HepG2 (cell line): Measurements from ENCODE around the gene TUBB3. TPM values are rescaled to one million over a fixed set of nuclear protein-coding genes. Genes with fewer than 3 reads are reported as not detected.

Experiments used
- CENPT ChIP-seq: sonication (generic); formaldehyde crosslinking; IDR thresholded peaks from 2 replicates; pipeline ENCODE4 v1.8.0; 2022; ENCODE audit warnings: low read depth, mild to moderate bottlenecking, moderate library complexity, missing genetic modification reagents
- DMAP1 ChIP-seq: IDR thresholded peaks from 2 replicates; pipeline ENCODE4 v1.6.1; 2016
- DR1 ChIP-seq: sonication (generic); formaldehyde crosslinking; IDR thresholded peaks from 2 replicates; pipeline ENCODE4 v1.8.0; 2021; ENCODE audit warnings: mild to moderate bottlenecking, missing genetic modification reagents, inconsistent platforms
- EED ChIP-seq: sonication (generic); formaldehyde crosslinking; IDR thresholded peaks from 2 replicates; pipeline ENCODE4 v1.5.0; 2020; ENCODE audit warnings: mild to moderate bottlenecking, missing genetic modification reagents
- HIVEP1 ChIP-seq: sonication (generic); formaldehyde crosslinking; IDR thresholded peaks from 2 replicates; pipeline ENCODE4 v1.4.0; 2020; ENCODE audit warnings: mild to moderate bottlenecking, missing genetic modification reagents
- MAZ ChIP-seq, 2 experiments: sonication (generic) in 1 of 2; formaldehyde crosslinking in 1 of 2; IDR thresholded peaks; 2 replicates each; pipeline versions ENCODE4 v1.5.0 to v1.6.1; 2012 to 2020; ENCODE audit warnings: low read depth in 2 of 2, mild to moderate bottlenecking in 2 of 2, borderline replicate concordance in 1 of 2, improper control_type of control experiment in 1 of 2, low read length in 1 of 2, missing genetic modification reagents in 1 of 2, moderate library complexity in 1 of 2
- MLLT10 ChIP-seq: sonication (generic); formaldehyde crosslinking; IDR thresholded peaks from 2 replicates; pipeline ENCODE4 v1.4.0; 2020; ENCODE audit warnings: missing genetic modification reagents
- ONECUT2 ChIP-seq: sonication (generic); formaldehyde crosslinking; IDR thresholded peaks from 2 replicates; pipeline ENCODE4 v1.4.0; 2020; ENCODE audit warnings: missing genetic modification reagents
- RFX3 ChIP-seq: IDR thresholded peaks from 2 replicates; pipeline ENCODE4 v1.6.1; 2016; ENCODE audit warnings: missing biosample characterization, missing genetic modification reagents
- SNAPC4 ChIP-seq: sonication (generic); formaldehyde crosslinking; IDR thresholded peaks from 2 replicates; pipeline ENCODE4 v1.4.0; 2020; ENCODE audit warnings: mild to moderate bottlenecking, missing genetic modification reagents
- ZNF333 ChIP-seq: sonication (generic); formaldehyde crosslinking; IDR thresholded peaks from 2 replicates; pipeline ENCODE4 v1.4.0; 2020; ENCODE audit warnings: mild to moderate bottlenecking, missing genetic modification reagents, borderline replicate concordance
- ZNF496 ChIP-seq: sonication (generic); formaldehyde crosslinking; IDR thresholded peaks from 2 replicates; pipeline ENCODE4 v1.8.1; 2023; ENCODE audit warnings: mild to moderate bottlenecking, moderate library complexity, missing genetic modification reagents; ENCODE audit not compliant: insufficient replicate concordance
- polyA plus RNA-seq, 8 experiments: library from polyadenylated mRNA; depleted of rRNA in 3 of 8; stranded (reverse) in 7 of 8; unstranded in 1 of 8; fragments of >200 nt; fragmentation: Illumina TruSeq in 4 of 8; extraction: Trizol in 4 of 8; gene quantifications; 2 replicates each; pipeline versions ENCODE4 v1.2.1 to v1.2.3, GENCODE V29; 2011 to 2016; ENCODE audit warnings: low read depth in 4 of 8, missing spikeins in 1 of 8, mixed read lengths in 1 of 8; ENCODE audit not compliant: insufficient read depth in 1 of 8
- total RNA-seq, 5 experiments: library from RNA; depleted of rRNA; stranded (reverse); fragments of >200 nt; fragmentation: Illumina TruSeq; extraction: Trizol; gene quantifications; 2 replicates each; pipeline ENCODE4 v1.2.3, GENCODE V29; 2016; ENCODE audit warnings: low read depth in 1 of 5
- TF ChIP-seq, protein P1 (sequence below): sonication (generic); formaldehyde crosslinking; IDR thresholded peaks from 2 replicates; pipeline ENCODE4 v1.5.0; 2020; ENCODE audit warnings: mild to moderate bottlenecking, missing genetic modification reagents, borderline replicate concordance
- TF ChIP-seq, protein P2 (sequence below): sonication (generic); formaldehyde crosslinking; IDR thresholded peaks from 2 replicates; pipeline ENCODE4 v1.8.1; 2023; ENCODE audit warnings: mild to moderate bottlenecking, missing genetic modification reagents
- TF ChIP-seq, protein P3 (sequence below): sonication (generic); formaldehyde crosslinking; IDR thresholded peaks from 2 replicates; pipeline ENCODE4 v1.4.0; 2020; ENCODE audit warnings: missing genetic modification reagents

Gene TUBB3
- total and polyA plus RNA-seq, 2 of the 13 experiments (the other 11 are each of a cell fraction or from before 2014, with no cell fraction given) = 110 to 185 TPM

GRCh38 chr16:89917773-89918452 lies 5.2 kb upstream of the TUBB3 start (continued):
- TF ChIP-seq CENPT (CRISPR knock-in tag) = peak; percentile 79; the same call in 1 of the 2 replicates
- TF ChIP-seq MLLT10 (CRISPR knock-in tag) = no peak; the same call in 1 of the 2 replicates
- peak; percentile 99 for TF ChIP-seq DMAP1
- TF ChIP-seq ONECUT2 (CRISPR knock-in tag) = peak; percentile 79
- peak; percentile 96; the same call in 1 of the 2 replicates for TF ChIP-seq HIVEP1
- TF ChIP-seq MAZ (IDR thresholded peaks at IDR 0.05; ENCODE audit: borderline replicate concordance, low read depth, low read length) = peak; percentile 75
- TF ChIP-seq MAZ (CRISPR knock-in tag; IDR thresholded peaks at IDR 0.05; ENCODE audit: low read depth) = peak; percentile 95
- TF ChIP-seq SNAPC4 (CRISPR knock-in tag) = no peak
- TF ChIP-seq, protein P1, sequence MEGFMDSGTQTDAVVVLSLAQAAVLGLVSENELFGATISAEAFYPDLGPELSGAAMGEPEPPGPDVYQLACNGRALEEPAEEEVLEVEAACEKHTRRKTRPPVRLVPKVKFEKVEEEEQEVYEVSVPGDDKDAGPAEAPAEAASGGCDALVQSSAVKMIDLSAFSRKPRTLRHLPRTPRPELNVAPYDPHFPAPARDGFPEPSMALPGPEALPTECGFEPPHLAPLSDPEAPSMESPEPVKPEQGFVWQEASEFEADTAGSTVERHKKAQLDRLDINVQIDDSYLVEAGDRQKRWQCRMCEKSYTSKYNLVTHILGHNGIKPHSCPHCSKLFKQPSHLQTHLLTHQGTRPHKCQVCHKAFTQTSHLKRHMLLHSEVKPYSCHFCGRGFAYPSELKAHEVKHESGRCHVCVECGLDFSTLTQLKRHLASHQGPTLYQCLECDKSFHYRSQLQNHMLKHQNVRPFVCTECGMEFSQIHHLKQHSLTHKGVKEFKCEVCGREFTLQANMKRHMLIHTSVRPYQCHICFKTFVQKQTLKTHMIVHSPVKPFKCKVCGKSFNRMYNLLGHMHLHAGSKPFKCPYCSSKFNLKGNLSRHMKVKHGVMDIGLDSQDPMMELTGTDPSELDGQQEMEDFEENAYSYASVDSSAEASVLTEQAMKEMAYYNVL = peak; percentile 89; the same call in 1 of the 2 replicates
- TF ChIP-seq, protein P2, sequence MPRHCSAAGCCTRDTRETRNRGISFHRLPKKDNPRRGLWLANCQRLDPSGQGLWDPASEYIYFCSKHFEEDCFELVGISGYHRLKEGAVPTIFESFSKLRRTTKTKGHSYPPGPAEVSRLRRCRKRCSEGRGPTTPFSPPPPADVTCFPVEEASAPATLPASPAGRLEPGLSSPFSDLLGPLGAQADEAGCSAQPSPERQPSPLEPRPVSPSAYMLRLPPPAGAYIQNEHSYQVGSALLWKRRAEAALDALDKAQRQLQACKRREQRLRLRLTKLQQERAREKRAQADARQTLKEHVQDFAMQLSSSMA (CRISPR knock-in tag) = no peak; the same call in 1 of the 2 replicates
- TF ChIP-seq, protein P3, sequence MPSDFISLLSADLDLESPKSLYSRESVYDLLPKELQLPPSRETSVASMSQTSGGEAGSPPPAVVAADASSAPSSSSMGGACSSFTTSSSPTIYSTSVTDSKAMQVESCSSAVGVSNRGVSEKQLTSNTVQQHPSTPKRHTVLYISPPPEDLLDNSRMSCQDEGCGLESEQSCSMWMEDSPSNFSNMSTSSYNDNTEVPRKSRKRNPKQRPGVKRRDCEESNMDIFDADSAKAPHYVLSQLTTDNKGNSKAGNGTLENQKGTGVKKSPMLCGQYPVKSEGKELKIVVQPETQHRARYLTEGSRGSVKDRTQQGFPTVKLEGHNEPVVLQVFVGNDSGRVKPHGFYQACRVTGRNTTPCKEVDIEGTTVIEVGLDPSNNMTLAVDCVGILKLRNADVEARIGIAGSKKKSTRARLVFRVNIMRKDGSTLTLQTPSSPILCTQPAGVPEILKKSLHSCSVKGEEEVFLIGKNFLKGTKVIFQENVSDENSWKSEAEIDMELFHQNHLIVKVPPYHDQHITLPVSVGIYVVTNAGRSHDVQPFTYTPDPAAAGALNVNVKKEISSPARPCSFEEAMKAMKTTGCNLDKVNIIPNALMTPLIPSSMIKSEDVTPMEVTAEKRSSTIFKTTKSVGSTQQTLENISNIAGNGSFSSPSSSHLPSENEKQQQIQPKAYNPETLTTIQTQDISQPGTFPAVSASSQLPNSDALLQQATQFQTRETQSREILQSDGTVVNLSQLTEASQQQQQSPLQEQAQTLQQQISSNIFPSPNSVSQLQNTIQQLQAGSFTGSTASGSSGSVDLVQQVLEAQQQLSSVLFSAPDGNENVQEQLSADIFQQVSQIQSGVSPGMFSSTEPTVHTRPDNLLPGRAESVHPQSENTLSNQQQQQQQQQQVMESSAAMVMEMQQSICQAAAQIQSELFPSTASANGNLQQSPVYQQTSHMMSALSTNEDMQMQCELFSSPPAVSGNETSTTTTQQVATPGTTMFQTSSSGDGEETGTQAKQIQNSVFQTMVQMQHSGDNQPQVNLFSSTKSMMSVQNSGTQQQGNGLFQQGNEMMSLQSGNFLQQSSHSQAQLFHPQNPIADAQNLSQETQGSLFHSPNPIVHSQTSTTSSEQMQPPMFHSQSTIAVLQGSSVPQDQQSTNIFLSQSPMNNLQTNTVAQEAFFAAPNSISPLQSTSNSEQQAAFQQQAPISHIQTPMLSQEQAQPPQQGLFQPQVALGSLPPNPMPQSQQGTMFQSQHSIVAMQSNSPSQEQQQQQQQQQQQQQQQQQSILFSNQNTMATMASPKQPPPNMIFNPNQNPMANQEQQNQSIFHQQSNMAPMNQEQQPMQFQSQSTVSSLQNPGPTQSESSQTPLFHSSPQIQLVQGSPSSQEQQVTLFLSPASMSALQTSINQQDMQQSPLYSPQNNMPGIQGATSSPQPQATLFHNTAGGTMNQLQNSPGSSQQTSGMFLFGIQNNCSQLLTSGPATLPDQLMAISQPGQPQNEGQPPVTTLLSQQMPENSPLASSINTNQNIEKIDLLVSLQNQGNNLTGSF = peak; percentile 99
- peak; percentile 33 for TF ChIP-seq ZNF496 (CRISPR knock-in tag)
- TF ChIP-seq EED (CRISPR knock-in tag) = peak; percentile 95
- no peak for TF ChIP-seq RFX3 (CRISPR knock-in tag)
- peak; percentile 78; the same call in 1 of the 2 replicates for TF ChIP-seq DR1 (CRISPR knock-in tag)
- TF ChIP-seq ZNF333 (CRISPR knock-in tag) = no peak; the same call in 1 of the 2 replicates
